H9 (cell line): ENCODE data around the gene TPPP3. TPM values are rescaled to one million over a fixed set of nuclear protein-coding genes. Genes with fewer than 3 reads are reported as not detected.
A peak's percentile ranks its signal among the peaks of the same experiment; 100 is the strongest.

Experiments
- DNase-seq: peaks from one replicate; pipeline ENCODE4 v3.0.0-alpha.2; 2017
- H2AFZ ChIP-seq: one replicate; pipeline ENCODE4 v1.6.1; 2013; ENCODE audit warnings: mild to moderate bottlenecking, low read length, control low read depth, moderate library complexity
- H2AK5ac ChIP-seq: 2 replicates; pipeline ENCODE4 v1.6.1; 2013; ENCODE audit warnings: low read length, control low read depth, mixed read lengths; ENCODE audit not compliant: insufficient read length
- H2BK120ac ChIP-seq: one replicate; pipeline ENCODE4 v1.6.1; 2013; ENCODE audit warnings: low read depth, mild to moderate bottlenecking, low read length, control low read depth, inconsistent platforms; ENCODE audit not compliant: poor library complexity, severe bottlenecking
- H2BK12ac ChIP-seq: 2 replicates; pipeline ENCODE4 v1.6.1; 2013; ENCODE audit warnings: low read length, control low read depth, mixed read lengths, low read depth; ENCODE audit not compliant: insufficient read length
- H2BK15ac ChIP-seq: 2 replicates; pipeline ENCODE4 v1.6.1; 2013; ENCODE audit warnings: low read depth, low read length, control low read depth
- H2BK20ac ChIP-seq: one replicate; pipeline ENCODE4 v1.6.1; 2013; ENCODE audit warnings: low read depth, mild to moderate bottlenecking, low read length, control low read depth, inconsistent platforms; ENCODE audit not compliant: poor library complexity, severe bottlenecking
- H2BK5ac ChIP-seq: 2 replicates; pipeline ENCODE4 v1.6.1; 2013; ENCODE audit warnings: low read length, control low read depth, mixed read lengths; ENCODE audit not compliant: insufficient read length
- H3K14ac ChIP-seq: 2 replicates; pipeline ENCODE4 v1.6.1; 2013; ENCODE audit warnings: low read length, control low read depth; ENCODE audit not compliant: insufficient read depth
- H3K18ac ChIP-seq: 2 replicates; pipeline ENCODE4 v1.6.1; 2013; ENCODE audit warnings: low read depth, mild to moderate bottlenecking, mixed read lengths, low read length, control low read depth; ENCODE audit not compliant: insufficient read length
- H3K23ac ChIP-seq: 2 replicates; pipeline ENCODE4 v1.6.1; 2013; ENCODE audit warnings: low read length, control low read depth, mixed read lengths, low read depth; ENCODE audit not compliant: insufficient read length
- H3K23me2 ChIP-seq: 2 replicates; pipeline ENCODE4 v1.6.1; 2013; ENCODE audit warnings: low read depth, mild to moderate bottlenecking, mixed read lengths, low read length, control low read depth; ENCODE audit not compliant: insufficient read length, poor library complexity, severe bottlenecking
- H3K27ac ChIP-seq: 2 replicates; pipeline ENCODE4 v1.5.1; 2013; ENCODE audit warnings: low read length, control low read depth, mixed read lengths, low read depth; ENCODE audit not compliant: insufficient read length
- H3K27me3 ChIP-seq: 2 replicates; pipeline ENCODE4 v1.6.1; 2013; ENCODE audit warnings: low read length, control low read depth, inconsistent platforms; ENCODE audit not compliant: insufficient read depth
- H3K4ac ChIP-seq: 2 replicates; pipeline ENCODE4 v1.6.1; 2013; ENCODE audit warnings: low read depth, mild to moderate bottlenecking, control low read depth, inconsistent platforms, low read length, moderate library complexity
- H3K4me1 ChIP-seq: 2 replicates; pipeline ENCODE4 v1.6.1; 2013; ENCODE audit warnings: low read length, control low read depth, inconsistent platforms; ENCODE audit not compliant: insufficient read depth
- H3K4me2 ChIP-seq: 2 replicates; pipeline ENCODE4 v1.6.1; 2013; ENCODE audit warnings: low read length, control low read depth, mixed read lengths; ENCODE audit not compliant: insufficient read length, insufficient read depth
- H3K56ac ChIP-seq: 2 replicates; pipeline ENCODE4 v1.6.1; 2013; ENCODE audit warnings: low read depth, mild to moderate bottlenecking, mixed read lengths, low read length, control low read depth; ENCODE audit not compliant: insufficient read length
- H3K79me1 ChIP-seq: 2 replicates; pipeline ENCODE4 v1.6.1; 2013; ENCODE audit warnings: low read depth, mild to moderate bottlenecking, moderate library complexity, low read length, control low read depth, inconsistent platforms; ENCODE audit not compliant: insufficient read depth, poor library complexity, severe bottlenecking
- H3K79me2 ChIP-seq: 2 replicates; pipeline ENCODE4 v1.6.1; 2013; ENCODE audit warnings: low read length, control low read depth, inconsistent platforms; ENCODE audit not compliant: insufficient read depth
- H3K9ac ChIP-seq: 2 replicates; pipeline ENCODE4 v1.6.1; 2013; ENCODE audit warnings: low read length, control low read depth, mixed read lengths; ENCODE audit not compliant: insufficient read length; ENCODE audit errors: extremely low read depth
- H3K9me3 ChIP-seq: one replicate; pipeline ENCODE4 v1.6.1; 2013; ENCODE audit warnings: low read depth, low read length, inconsistent platforms; ENCODE audit not compliant: control insufficient read depth
- H3T11ph ChIP-seq: one replicate; pipeline ENCODE4 v1.6.1; 2013; ENCODE audit warnings: mild to moderate bottlenecking, low read length, control low read depth, inconsistent platforms
- H4K20me1 ChIP-seq: one replicate; pipeline ENCODE4 v1.6.1; 2013; ENCODE audit not compliant: control insufficient read depth, insufficient read length, insufficient read depth
- H4K5ac ChIP-seq: 2 replicates; pipeline ENCODE4 v1.6.1; 2013; ENCODE audit warnings: low read depth, mild to moderate bottlenecking, mixed read lengths, low read length, control low read depth; ENCODE audit not compliant: insufficient read length
- H4K8ac ChIP-seq: replicated peaks from 2 replicates; pipeline ENCODE4 v1.6.1; 2013; ENCODE audit warnings: low read length, control low read depth, mixed read lengths, low read depth; ENCODE audit not compliant: insufficient read length
- H4K91ac ChIP-seq: 2 replicates; pipeline ENCODE4 v1.6.1; 2013; ENCODE audit warnings: low read depth, mild to moderate bottlenecking, moderate library complexity, mixed read lengths, low read length, control low read depth; ENCODE audit not compliant: insufficient read length
- H3K27ac Mint-ChIP-seq, 3 experiments: 2 replicates in 2 of 3; 3 replicates in 1 of 3; pipeline ENCODE4 v1.8.0; 2020 to 2021; ENCODE audit warnings: mixed read lengths in 3 of 3, mild to moderate bottlenecking in 1 of 3, moderate library complexity in 1 of 3
- H3K27me3 Mint-ChIP-seq: 2 replicates; pipeline ENCODE4 v1.8.0; 2021; ENCODE audit warnings: low read depth, mild to moderate bottlenecking, moderate library complexity, mixed read lengths
- H3K36me3 Mint-ChIP-seq, 3 experiments: 2 replicates in 2 of 3; 3 replicates in 1 of 3; pipeline ENCODE4 v1.8.0; 2020 to 2021; ENCODE audit warnings: low read depth in 3 of 3, mixed read lengths in 3 of 3; ENCODE audit not compliant: insufficient read depth in 1 of 3
- H3K4me1 Mint-ChIP-seq, 2 experiments: 2 replicates each; pipeline ENCODE4 v1.8.0; 2020; ENCODE audit warnings: mixed read lengths in 2 of 2
- H3K4me3 Mint-ChIP-seq, 2 experiments: 2 replicates in 1 of 2; 3 replicates in 1 of 2; pipeline ENCODE4 v1.8.0; 2020 to 2021; ENCODE audit warnings: mild to moderate bottlenecking in 2 of 2, mixed read lengths in 2 of 2, moderate library complexity in 1 of 2
- H3K9me3 Mint-ChIP-seq, 2 experiments: 2 replicates in 1 of 2; 3 replicates in 1 of 2; pipeline ENCODE4 v1.8.0; 2020; ENCODE audit warnings: mild to moderate bottlenecking in 2 of 2, mixed read lengths in 2 of 2, moderate library complexity in 1 of 2
- WGBS: extraction: QIAGEN DNeasy Blood & Tissue Kit; methylation state at CpG from one replicate; pipeline ENCODE4 v1.1.7; 2013; ENCODE audit warnings: missing lambda C conversion rate, low lambda C conversion rate, mixed read lengths; ENCODE audit not compliant: insufficient read length; ENCODE audit errors: extremely low coverage; 5-methylcytosine and 5-hydroxymethylcytosine counted together
- total RNA-seq: library from RNA; stranded (reverse); gene quantifications from 2 replicates; pipeline ENCODE4 v1.2.1, GENCODE V29; 2021
- TF ChIP-seq, protein P1 (sequence below): fragments of 200-600 bp; sonication (generic); conservative IDR thresholded peaks from 3 replicates; pipeline ENCODE4 v1.8.0; 2021; ENCODE audit warnings: antibody characterized with exemption, mild to moderate bottlenecking

Gene TPPP3
- total RNA-seq, 1 experiment from 2014 or later, result 0.79 TPM

GRCh38 chr16:67428146-67428731, 34.9 kb upstream of the TPPP3 start:
- no peaks in the 10 kb centered on the region for H3K9me3 Mint-ChIP-seq
- Histone ChIP-seq H2BK120ac (no peak overlapping the region), H2AFZ (no peak overlapping the region), H2BK20ac (no peak overlapping the region), H3K23me2 (peaks cover 17% of the 10 kb centered on the region), H4K8ac (no peak overlapping the region), H4K91ac (no peak overlapping the region), H3K79me1 (no peaks in the 10 kb centered on the region), H3K4me1 (peaks cover 21% of the 10 kb centered on the region), H2AK5ac (no peak overlapping the region), H3K4ac (no peak overlapping the region), H3K4me2 (no peak overlapping the region), H2BK12ac (no peak overlapping the region), H3K9ac (no peak overlapping the region), H3K23ac (no peak overlapping the region), H3K56ac (no peak overlapping the region), H3T11ph (no peak overlapping the region), H3K27me3 (no peaks in the 10 kb centered on the region; the same call in 1 of the 2 replicates), H3K18ac (no peak overlapping the region), H3K27ac (no peak overlapping the region), H3K14ac (0 out of 2 replicates have a peak overlapping the region, but pooled peaks have one; percentile 20), H3K79me2 (no peaks in the 10 kb centered on the region; the same call in 1 of the 2 replicates), H4K5ac (no peak overlapping the region), H2BK15ac (no peak overlapping the region), H3K9me3 (no peaks in the 10 kb centered on the region), H2BK5ac (no peak overlapping the region), H4K20me1 (no peaks in the 10 kb centered on the region)
- H3K4me3 Mint-ChIP-seq, result peak overlapping the region in 1 of 2 experiments; percentile 20; a peak in 1 of 5 replicates
- no peak overlapping the region; a peak in 1 of 7 replicates for H3K27ac Mint-ChIP-seq
- peaks cover 16% of the 10 kb centered on the region for H3K27me3 Mint-ChIP-seq
- H3K4me1 Mint-ChIP-seq, result peaks cover 72 to 73% of the 10 kb centered on the region in 2 experiments
- no CpG with 5 or more reads among the region's 11 CpGs for WGBS
- H3K36me3 Mint-ChIP-seq, result peaks cover 0 to under 1% (median 0%) of the 10 kb centered on the region in 3 experiments; a peak in 2 of 7 replicates
- peak; percentile 92 for DNase-seq
- TF ChIP-seq, protein P1, sequence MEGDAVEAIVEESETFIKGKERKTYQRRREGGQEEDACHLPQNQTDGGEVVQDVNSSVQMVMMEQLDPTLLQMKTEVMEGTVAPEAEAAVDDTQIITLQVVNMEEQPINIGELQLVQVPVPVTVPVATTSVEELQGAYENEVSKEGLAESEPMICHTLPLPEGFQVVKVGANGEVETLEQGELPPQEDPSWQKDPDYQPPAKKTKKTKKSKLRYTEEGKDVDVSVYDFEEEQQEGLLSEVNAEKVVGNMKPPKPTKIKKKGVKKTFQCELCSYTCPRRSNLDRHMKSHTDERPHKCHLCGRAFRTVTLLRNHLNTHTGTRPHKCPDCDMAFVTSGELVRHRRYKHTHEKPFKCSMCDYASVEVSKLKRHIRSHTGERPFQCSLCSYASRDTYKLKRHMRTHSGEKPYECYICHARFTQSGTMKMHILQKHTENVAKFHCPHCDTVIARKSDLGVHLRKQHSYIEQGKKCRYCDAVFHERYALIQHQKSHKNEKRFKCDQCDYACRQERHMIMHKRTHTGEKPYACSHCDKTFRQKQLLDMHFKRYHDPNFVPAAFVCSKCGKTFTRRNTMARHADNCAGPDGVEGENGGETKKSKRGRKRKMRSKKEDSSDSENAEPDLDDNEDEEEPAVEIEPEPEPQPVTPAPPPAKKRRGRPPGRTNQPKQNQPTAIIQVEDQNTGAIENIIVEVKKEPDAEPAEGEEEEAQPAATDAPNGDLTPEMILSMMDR, result peak; percentile 94
